GM21737 (cell line): ENCODE measurements around the gene POLR3E.
"Not testable (repeated sequence)": the region's sequence is repeated elsewhere in the genome, so short reads cannot be mapped to it uniquely, and the experiment has no call there.

ENCODE experiments used
- ATAC-seq: cut with Tn5 transposase; IDR thresholded peaks from one replicate; pipeline ENCODE4 v1.9.1; 2021; ENCODE audit warnings: mild to moderate bottlenecking, moderate library complexity; ENCODE audit not compliant: unreplicated experiment

POLR3E gene

DNA sequence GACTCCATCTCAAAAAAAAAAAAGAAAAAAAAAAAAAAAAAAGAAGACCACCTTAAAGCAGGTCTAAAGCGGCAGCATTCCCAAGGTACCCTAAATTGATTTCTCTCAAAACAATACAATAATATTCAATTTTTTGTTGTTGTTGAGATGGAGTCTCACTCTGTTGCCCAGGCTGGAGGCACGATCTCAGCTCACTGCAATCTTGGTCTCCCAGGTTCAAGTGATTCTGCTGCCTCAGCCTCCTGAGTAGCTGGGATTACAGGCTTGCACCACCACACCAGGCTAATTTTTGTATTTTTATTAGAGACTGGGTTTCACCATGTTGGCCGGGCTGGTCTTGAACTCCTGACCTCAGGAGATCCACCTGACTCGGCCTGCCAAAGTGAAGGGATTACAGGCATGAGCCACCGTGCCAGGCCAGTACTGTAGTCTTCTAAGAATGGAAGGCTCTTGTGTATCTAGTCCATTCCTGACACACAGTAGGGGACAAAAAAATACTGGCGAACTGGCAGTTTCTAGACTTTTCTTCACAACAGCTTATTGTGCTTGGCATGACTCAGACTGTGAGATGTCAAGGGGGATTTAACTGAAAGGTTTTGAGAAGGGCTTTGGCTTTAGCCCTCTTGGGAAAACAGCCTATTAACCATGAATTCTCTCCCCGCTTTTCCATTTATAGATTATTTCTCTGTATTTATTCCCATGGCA, 59.9 kb downstream of the POLR3E start:
- ATAC-seq: peak; percentile 26

- peak; percentile 54 for ATAC-seq
Observed at GRCh38 chr16:22357635-22357971, 60.4 kb downstream of the POLR3E start.

GRCh38 chr16:22358000-22358399, 60.8 kb downstream of the POLR3E start:
- ATAC-seq: peak; percentile 4

- ATAC-seq: no peak
Observed at GRCh38 chr16:22359679-22360078, 62.5 kb downstream of the POLR3E start.

GRCh38 chr16:22360963-22361659, 63.9 kb downstream of the POLR3E start:
- ATAC-seq: no peak

GRCh38 chr16:22364241-22364640, 67.0 kb downstream of the POLR3E start:
- ATAC-seq: no peak

DNA sequence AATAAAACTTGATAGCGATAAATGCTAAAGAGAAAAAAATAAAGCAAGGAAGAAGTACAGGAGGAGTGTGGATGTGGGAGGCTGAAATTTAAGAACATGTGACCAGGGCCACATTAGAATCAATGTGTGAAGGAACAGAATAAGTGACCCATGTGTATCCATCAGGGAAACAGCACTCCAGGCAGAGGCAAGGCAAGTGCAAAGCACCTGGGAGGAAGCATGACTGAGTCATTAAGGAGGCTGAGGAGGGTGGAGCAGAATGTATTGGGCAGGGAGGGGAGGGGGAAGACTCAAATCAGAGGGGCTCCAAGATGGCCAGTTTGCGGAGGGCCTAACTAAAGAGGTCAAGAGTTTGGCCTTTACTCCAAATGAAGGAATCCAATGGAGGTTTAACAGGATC, 69.2 kb downstream of the POLR3E start:
- no peak for ATAC-seq

DNA sequence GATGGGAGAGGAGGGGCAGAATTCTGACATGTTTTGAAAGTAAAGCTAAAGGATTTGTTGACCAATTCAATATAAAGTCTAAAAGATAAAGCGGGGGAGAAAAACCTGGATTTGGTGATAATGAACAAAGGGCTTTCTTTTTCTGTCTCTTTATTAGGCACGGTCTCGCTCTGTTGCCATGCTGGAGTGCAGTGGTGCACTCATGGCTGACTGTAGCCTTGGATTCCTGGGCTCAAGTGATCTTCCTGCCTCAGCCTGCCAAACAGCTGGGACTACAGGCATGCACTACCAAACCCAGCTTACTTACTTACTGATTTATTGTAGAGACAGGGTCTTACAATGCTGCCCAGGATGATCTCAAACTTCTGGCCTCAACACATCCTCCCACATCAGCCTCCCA, 69.7 kb downstream of the POLR3E start:
- no peak for ATAC-seq

GRCh38 chr16:22368200-22368826, 71.1 kb downstream of the POLR3E start:
- not testable (repeated sequence) for ATAC-seq

DNA sequence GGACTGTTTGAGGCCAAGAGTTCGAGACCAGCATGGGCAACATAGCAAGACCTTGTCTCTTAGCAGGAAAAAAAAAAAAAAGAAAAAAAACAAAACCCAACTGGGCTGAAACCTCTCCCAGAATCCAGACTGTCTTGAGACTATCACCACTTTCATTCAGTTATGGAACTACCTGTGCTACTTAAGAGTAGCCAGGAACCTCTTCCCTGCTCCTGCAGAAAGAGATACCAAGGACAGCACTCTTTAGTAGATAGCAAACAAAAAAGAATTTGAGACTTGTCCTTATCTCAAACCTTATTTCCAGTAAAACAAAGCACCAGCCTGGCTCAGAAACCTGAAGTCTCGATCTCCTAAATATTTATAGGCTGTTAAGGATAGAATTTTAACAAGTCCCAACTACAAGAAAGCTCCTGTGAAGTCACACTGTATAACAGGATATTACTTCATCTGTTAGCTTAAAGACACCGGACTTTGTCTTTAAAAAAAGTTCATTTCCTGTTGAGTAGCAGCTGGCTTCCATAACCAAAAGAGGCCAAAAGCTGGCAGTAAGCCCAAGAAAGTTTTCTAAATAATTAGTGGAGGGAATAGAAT, 72.1 kb downstream of the POLR3E start:
- no peak for ATAC-seq

DNA sequence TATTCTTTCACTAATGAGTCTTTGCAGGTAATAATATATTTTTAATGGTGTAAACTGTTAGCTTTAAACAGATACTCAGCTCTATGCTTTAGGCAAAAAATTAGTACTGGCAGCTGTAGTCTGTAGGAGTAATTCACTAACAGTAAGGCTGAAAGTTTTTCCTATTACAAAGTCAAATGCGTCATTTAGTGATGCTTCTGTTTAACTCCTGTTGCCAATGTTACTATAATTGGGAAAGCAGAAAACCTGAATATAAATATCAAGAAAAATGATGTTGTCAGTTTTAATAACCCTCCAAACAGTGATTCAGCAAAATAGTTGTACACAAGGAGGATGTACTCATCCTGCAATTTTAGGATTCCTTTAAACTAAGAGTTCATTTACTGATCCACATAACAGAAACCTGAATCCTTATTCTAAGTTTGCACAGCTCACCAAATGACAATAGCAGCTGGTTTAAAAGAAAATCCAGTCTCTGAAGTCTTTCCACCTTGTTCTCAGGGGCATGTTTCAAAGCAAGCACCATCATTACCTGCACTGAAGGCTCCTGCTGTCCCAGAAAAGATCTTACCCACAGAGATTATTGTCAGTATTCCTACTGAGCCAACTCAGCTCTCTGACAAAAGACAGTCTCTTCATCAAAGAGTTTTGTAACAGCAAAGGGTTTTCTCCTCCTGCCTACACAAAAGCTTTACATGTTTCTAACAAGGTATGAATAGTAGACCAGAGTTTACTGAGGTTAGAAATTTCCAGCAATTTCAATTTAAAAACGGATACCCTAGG, 73.0 kb downstream of the POLR3E start:
- ATAC-seq: no peak

- ATAC-seq: no peak
Observed at GRCh38 chr16:22372882-22373661, 75.9 kb downstream of the POLR3E start.

DNA sequence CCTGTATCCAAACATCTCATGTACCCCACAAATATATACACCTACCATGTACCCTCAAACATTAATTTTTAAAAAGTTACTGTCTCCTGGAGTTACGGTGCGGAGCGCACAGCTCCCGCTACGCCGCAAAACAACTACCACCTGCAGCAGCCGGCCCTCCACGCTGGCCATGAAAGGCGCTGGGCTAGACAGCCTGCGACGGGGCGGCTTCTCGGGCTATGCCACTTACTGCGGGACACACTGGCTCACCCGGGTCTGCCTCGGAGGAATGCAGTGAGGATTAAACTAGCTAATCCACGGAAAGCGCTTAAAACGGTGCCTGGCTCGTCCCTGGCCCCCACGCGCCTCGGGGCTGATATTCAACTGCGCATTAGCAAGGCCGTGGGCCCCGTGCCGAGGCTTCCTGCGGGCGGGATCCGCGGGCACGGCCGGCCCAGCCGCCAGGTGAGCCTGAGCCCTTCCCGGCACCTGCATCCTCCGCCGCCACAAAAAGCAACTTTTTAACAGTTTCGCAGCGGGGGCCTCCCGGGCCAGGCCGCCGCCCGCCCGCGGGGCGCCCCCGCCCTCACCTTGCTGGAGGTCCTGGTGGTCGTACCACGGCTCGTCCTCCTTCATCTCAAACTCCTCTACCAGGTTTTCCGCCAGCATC, 76.6 kb downstream of the POLR3E start:
- peak; percentile 23 for ATAC-seq

- ATAC-seq: peak; percentile 92
Observed at GRCh38 chr16:22374311-22375116, 77.3 kb downstream of the POLR3E start, which contains the start of gene CDR2. TSS of gene CDR2 (minus strand) at chr16:22374619. CDS start at chr16:22374309, 310 bp downstream.

GRCh38 chr16:22375117-22375962, 78.1 kb downstream of the POLR3E start:
- ATAC-seq: no peak

GRCh38 chr16:22375963-22376640, 78.9 kb downstream of the POLR3E start:
- ATAC-seq: no peak

DNA sequence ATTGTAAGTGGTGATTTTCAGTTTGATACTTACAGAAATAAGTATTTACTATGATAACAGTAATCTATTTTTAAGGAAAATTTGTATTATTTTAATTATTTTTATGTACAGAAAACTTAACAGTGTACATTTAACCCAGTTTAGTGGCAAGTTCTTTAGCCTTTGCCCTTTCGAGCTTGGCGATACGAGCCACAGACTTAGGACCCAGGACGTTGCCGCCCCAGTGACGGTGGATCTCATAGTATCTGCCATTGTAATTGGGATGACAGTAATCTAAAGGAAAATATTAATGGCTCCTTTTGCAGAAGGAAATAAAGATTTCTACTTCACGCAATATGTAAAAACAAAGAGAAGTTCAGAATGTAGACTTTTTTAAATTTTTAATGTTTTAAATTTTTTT, 82.4 kb downstream of the POLR3E start:
- no peak for ATAC-seq
